HCT116 (cell line): ENCODE data around the gene MRS2. TPM values are rescaled to one million over a fixed set of nuclear protein-coding genes. Genes with fewer than 3 reads are reported as not detected.

Source experiments
- ATAC-seq: fragments of 200-7000 bp; cut with Tn5 transposase; 2 replicates; pipeline ENCODE4 v1.9.1; 2020; ENCODE audit warnings: mild to moderate bottlenecking, moderate library complexity
- BruUV-seq: library from RNA; stranded (reverse); fragments of 400-500 nt; replicated peaks from 2 replicates; lab custom pipeline; 2021; lab: Mats Ljungman, UMichigan
- CTCF ChIA-PET: fragments of 300-600 bp; sonication (Branson Sonifier 250); formaldehyde crosslinking; loops from one replicate; lab custom pipeline; 2021; ENCODE audit warnings: antibody characterized with exemption; lab: Charles Lee
- POLR2A ChIA-PET: fragments of 300-600, 350-600 bp; sonication (Branson Sonifier 250); formaldehyde crosslinking; loops from one replicate; lab custom pipeline; 2021; ENCODE audit warnings: antibody characterized with exemption; lab: Charles Lee
- RAD21 ChIA-PET, 2 experiments: fragments of 300-600 bp; sonication (Branson Sonifier 250); formaldehyde crosslinking; loops; one replicate each; lab custom pipeline; 2023; ENCODE audit warnings: low total read pairs in 2 of 2; ENCODE audit not compliant: uncharacterized antibody in 2 of 2, unreplicated experiment in 2 of 2, low non-redundant PET in 1 of 2; lab: Charles Lee
- DNase-seq: peaks from one replicate; pipeline ENCODE4 v3.0.0-alpha.2; 2010; ENCODE audit warnings: low read depth, low spot score
- H2AFZ ChIP-seq: fragments of 200-600 bp; shearing (Covaris generic), sonication (generic); 2 replicates; pipeline ENCODE4 v1.6.1; 2017; ENCODE audit warnings: low read depth, mixed run types, mixed read lengths, antibody characterized with exemption, low read length; ENCODE audit not compliant: poor library complexity, severe bottlenecking
- H3K27ac ChIP-seq: 2 replicates; pipeline ENCODE4 v1.5.1; 2012; ENCODE audit warnings: low read depth, low read length
- H3K27me3 ChIP-seq: fragments of 200-600 bp; sonication (generic); 2 replicates; pipeline ENCODE4 v1.6.1; 2016; ENCODE audit warnings: mixed run types, low read length, mixed read lengths; ENCODE audit not compliant: insufficient read depth
- H3K36me3 ChIP-seq, 2 experiments: fragments of 200-500 bp in 1 of 2; fragments of 200-600 bp in 1 of 2; sonication (Bioruptor generic) in 1 of 2; sonication (generic) in 1 of 2; 2 replicates each; pipeline versions ENCODE4 v1.5.1 to v1.6.1; 2014 to 2016; ENCODE audit warnings: low read length in 2 of 2, inconsistent platforms in 1 of 2, mixed read lengths in 1 of 2, mixed run types in 1 of 2; ENCODE audit not compliant: insufficient read depth in 2 of 2, control insufficient read depth in 1 of 2
- H3K4me1 ChIP-seq, 2 experiments: fragments of 200-600 bp in 1 of 2; sonication (generic) in 1 of 2; 2 replicates each; pipeline versions ENCODE4 v1.5.1 to v1.6.1; 2012 to 2017; ENCODE audit warnings: low read length in 2 of 2, inconsistent platforms in 1 of 2, mild to moderate bottlenecking in 1 of 2, mixed read lengths in 1 of 2, mixed run types in 1 of 2, moderate library complexity in 1 of 2; ENCODE audit not compliant: insufficient read depth in 2 of 2, control insufficient read depth in 1 of 2
- H3K4me2 ChIP-seq: fragments of 200-600 bp; sonication (generic); 2 replicates; pipeline ENCODE4 v1.6.1; 2017; ENCODE audit warnings: mixed run types, low read length, mixed read lengths
- H3K4me3 ChIP-seq, 2 experiments: fragments of 200-600 bp in 1 of 2; sonication (generic) in 1 of 2; replicated peaks in 1 of 2; 2 replicates each; pipeline ENCODE4 v1.5.1; 2011 to 2016; ENCODE audit warnings: low read length in 2 of 2, control low read depth in 1 of 2, low read depth in 1 of 2, mild to moderate bottlenecking in 1 of 2, mixed read lengths in 1 of 2, mixed run types in 1 of 2
- H3K79me2 ChIP-seq: fragments of 200-600 bp; sonication (generic); 2 replicates; pipeline ENCODE4 v1.6.1; 2017; ENCODE audit warnings: mild to moderate bottlenecking, mixed run types, low read length, moderate library complexity, mixed read lengths; ENCODE audit not compliant: insufficient read depth
- H3K9ac ChIP-seq: fragments of 200-600 bp; sonication (generic); 2 replicates; pipeline ENCODE4 v1.6.1; 2016; ENCODE audit warnings: low read length, mixed read lengths
- H3K9me2 ChIP-seq: fragments of 200-600 bp; sonication (generic), shearing (Covaris generic); 2 replicates; pipeline ENCODE4 v1.6.1; 2017; ENCODE audit warnings: mixed run types, mild to moderate bottlenecking, moderate library complexity; ENCODE audit not compliant: insufficient read depth
- H3K9me3 ChIP-seq, 2 experiments: fragments of 200-500 bp in 1 of 2; fragments of 200-600 bp in 1 of 2; sonication (Bioruptor generic) in 1 of 2; sonication (generic) in 1 of 2; 2 replicates each; pipeline ENCODE4 v1.6.1; 2014 to 2017; ENCODE audit warnings: low read length in 2 of 2, mixed read lengths in 2 of 2, inconsistent platforms in 1 of 2, low read depth in 1 of 2, mild to moderate bottlenecking in 1 of 2, mixed run types in 1 of 2, moderate library complexity in 1 of 2; ENCODE audit not compliant: control insufficient read depth in 1 of 2, insufficient read depth in 1 of 2
- H4K20me1 ChIP-seq: fragments of 200-600 bp; sonication (generic), shearing (Covaris generic); 2 replicates; pipeline ENCODE4 v1.6.1; 2017; ENCODE audit warnings: mixed run types, mild to moderate bottlenecking, moderate library complexity; ENCODE audit not compliant: insufficient read depth
- ATF3 ChIP-seq: IDR thresholded peaks from 2 replicates; pipeline ENCODE4 v1.6.1; 2012
- CEBPB ChIP-seq: IDR thresholded peaks from 2 replicates; pipeline ENCODE4 v1.6.1; 2012; ENCODE audit warnings: low read depth
- CTCF ChIP-seq, 3 experiments: fragments of 200-600 bp in 1 of 3; sonication (generic) in 1 of 3; IDR thresholded peaks in 2 of 3; conservative IDR thresholded peaks in 1 of 3; 2 replicates each; pipeline ENCODE4 v1.5.1; 2012 to 2017; ENCODE audit warnings: low read depth in 2 of 3, low read length in 2 of 3, antibody characterized with exemption in 1 of 3, borderline replicate concordance in 1 of 3, control low read depth in 1 of 3, mild to moderate bottlenecking in 1 of 3, mixed read lengths in 1 of 3, mixed run types in 1 of 3, moderate library complexity in 1 of 3; ENCODE audit not compliant: insufficient read depth in 1 of 3
- EGR1 ChIP-seq: IDR thresholded peaks from 2 replicates; pipeline ENCODE4 v1.6.1; 2012; ENCODE audit warnings: low read depth
- EZH2phosphoT487 ChIP-seq: fragments of 200-600 bp; IDR thresholded peaks from 2 replicates; pipeline ENCODE4 v1.6.1; 2018; ENCODE audit warnings: antibody characterized with exemption, borderline replicate concordance
- FOSL1 ChIP-seq: IDR thresholded peaks from 2 replicates; pipeline ENCODE4 v1.6.1; 2012; ENCODE audit warnings: low read depth
- JUND ChIP-seq: IDR thresholded peaks from 2 replicates; pipeline ENCODE4 v1.6.1; 2012
- MAX ChIP-seq: IDR thresholded peaks from 2 replicates; pipeline ENCODE4 v1.6.1; 2012
- RAD21 ChIP-seq: IDR thresholded peaks from 2 replicates; pipeline ENCODE4 v1.6.1; 2012; ENCODE audit warnings: low read depth, mild to moderate bottlenecking
- SIN3A ChIP-seq: IDR thresholded peaks from 2 replicates; pipeline ENCODE4 v1.6.1; 2012; ENCODE audit warnings: low read depth
- TCF7L2 ChIP-seq: IDR thresholded peaks from 2 replicates; pipeline ENCODE4 v1.7.0; 2011; ENCODE audit warnings: borderline replicate concordance, inconsistent platforms; ENCODE audit not compliant: insufficient read depth, insufficient read length; ENCODE audit errors: extremely low read depth
- YY1 ChIP-seq: IDR thresholded peaks from 2 replicates; pipeline ENCODE4 v1.6.1; 2011; ENCODE audit warnings: low read length, low read depth, moderate library complexity, mild to moderate bottlenecking; ENCODE audit not compliant: insufficient replicate concordance; ENCODE audit errors: extremely low read depth
- ZFX ChIP-seq: fragments of 450-650 bp; IDR thresholded peaks from 2 replicates; pipeline ENCODE4 v1.6.1; 2017
- ZNF274 ChIP-seq: fragments of 200-500 bp; sonication (Bioruptor generic); IDR thresholded peaks from 2 replicates; pipeline ENCODE4 v1.6.1; 2014; ENCODE audit warnings: mild to moderate bottlenecking, low read depth, low read length, inconsistent platforms
- intact Hi-C: fragments of 100-400 bp; cut with micrococcal nuclease; formaldehyde crosslinking; loops from 2 replicates; pipeline ENCODE4 v1.10.0; 2022
- total RNA-seq: library from RNA; stranded (reverse); gene quantifications from one replicate; pipeline ENCODE4 v1.2.1, GENCODE V29; 2021; ENCODE audit not compliant: unreplicated experiment

Gene MRS2
- total RNA-seq, 1 experiment from 2014 or later = 39.9 TPM

- ATAC-seq = no peak
- Histone ChIP-seq H3K9ac (no peak overlapping the region), H3K4me2 (no peak overlapping the region), H3K9me2 (no peaks in the 10 kb centered on the region), H3K79me2 (no peaks in the 10 kb centered on the region), H3K9me3 (no peaks in the 10 kb centered on the region), H3K4me1 (no peaks in the 10 kb centered on the region), H3K4me3 (no peak overlapping the region)
- intact Hi-C loops = no loop called here
- RAD21 ChIA-PET = no interaction called here
- no peak for TF ChIP-seq RAD21
- no peak for TF ChIP-seq CTCF (IDR thresholded peaks at IDR 0.05 in 2 of 3, conservative IDR thresholded peaks at IDR 0.05 in 1 of 3; ENCODE audit: borderline replicate concordance in 1 of 3, insufficient read depth in 1 of 3, low read depth in 2 of 3, low read length in 2 of 3)
- TF ChIP-seq ZFX = no peak
- TF ChIP-seq MAX = no peak
- TF ChIP-seq EZH2phosphoT487 = no peak
- no peak for TF ChIP-seq ATF3
- TF ChIP-seq CEBPB = no peak
- TF ChIP-seq JUND = no peak
- TF ChIP-seq EGR1 = no peak
- no peak for TF ChIP-seq SIN3A
- TF ChIP-seq FOSL1 = no peak
- no peak for TF ChIP-seq TCF7L2
- TF ChIP-seq YY1 = no peak
- no peak for TF ChIP-seq ZNF274
- TF ChIP-seq, all 23 proteins: peak for 0
- Histone ChIP-seq H2AFZ (no peak overlapping the region), H4K20me1 (no peaks in the 10 kb centered on the region), H3K36me3 (no peaks in the 10 kb centered on the region), H3K27ac (no peak overlapping the region), H3K27me3 (no peaks in the 10 kb centered on the region)
- BruUV-seq = no TSS peak
- ChIA-PET POLR2A (no interaction called here), CTCF (interaction anchor here (0.7 kb wide), 1 partner anchor 15 kb away, joined by 4 read pairs; no protein-coding TSS in a partner anchor)
- DNase-seq = no peak
These were observed 28.1 kb upstream of the MRS2 start for GRCh38 chr6:24374612-24375011.
